Mucosa of rectum (tissue), 2 donors: Measurements from ENCODE around the gene CEP112.
"Not testable (repeated sequence)": the region's sequence is repeated elsewhere in the genome, so short reads cannot be mapped to it uniquely, and the experiment has no call there.

Experiments used
- H3K27ac ChIP-seq, 2 donors: one replicate each; pipeline ENCODE4 v1.7.0; 2013; ENCODE audit warnings: inconsistent platforms in 2 of 2, low read depth in 2 of 2, low read length in 2 of 2
- H3K27me3 ChIP-seq, 2 donors: one replicate each; pipeline ENCODE4 v1.7.0; 2013; ENCODE audit warnings: low read length in 2 of 2; ENCODE audit not compliant: control insufficient read depth in 2 of 2, insufficient read depth in 2 of 2
- H3K36me3 ChIP-seq, 2 donors: one replicate each; pipeline ENCODE4 v1.7.0; 2013; ENCODE audit warnings: low read length in 2 of 2; ENCODE audit not compliant: control insufficient read depth in 2 of 2, insufficient read depth in 2 of 2
- H3K4me1 ChIP-seq, 2 donors: one replicate each; pipeline ENCODE4 v1.7.0; 2013; ENCODE audit warnings: low read length in 2 of 2, mild to moderate bottlenecking in 1 of 2; ENCODE audit not compliant: control insufficient read depth in 2 of 2, insufficient read depth in 2 of 2
- H3K4me3 ChIP-seq, 2 donors: one replicate each; pipeline ENCODE4 v1.7.0; 2013; ENCODE audit warnings: low read length in 2 of 2
- H3K9ac ChIP-seq, 2 donors: one replicate each; pipeline ENCODE4 v1.7.0; 2013; ENCODE audit warnings: low read length in 2 of 2, low read depth in 1 of 2, mild to moderate bottlenecking in 1 of 2
- H3K9me3 ChIP-seq, 2 donors: one replicate each; pipeline ENCODE4 v1.7.0; 2013; ENCODE audit warnings: low read length in 2 of 2; ENCODE audit not compliant: control insufficient read depth in 2 of 2
- donor health status: healthy.
- donor health status: Normal muscosa, but diverticular disease.

Gene CEP112

GRCh38 chr17:66085221-66085620 lies 106.7 kb downstream of the CEP112 start:
- H3K27ac ChIP-seq: no peak overlapping the region
- H3K9me3 ChIP-seq: peaks cover 0 to 2% of the 10 kb centered on the region in 2 donors
- H3K27me3 ChIP-seq: no peaks in the 10 kb centered on the region
- no peak overlapping the region for H3K4me3 ChIP-seq
- H3K4me1 ChIP-seq: no peaks in the 10 kb centered on the region
- no peak overlapping the region for H3K9ac ChIP-seq
- H3K36me3 ChIP-seq: no peaks in the 10 kb centered on the region

DNA sequence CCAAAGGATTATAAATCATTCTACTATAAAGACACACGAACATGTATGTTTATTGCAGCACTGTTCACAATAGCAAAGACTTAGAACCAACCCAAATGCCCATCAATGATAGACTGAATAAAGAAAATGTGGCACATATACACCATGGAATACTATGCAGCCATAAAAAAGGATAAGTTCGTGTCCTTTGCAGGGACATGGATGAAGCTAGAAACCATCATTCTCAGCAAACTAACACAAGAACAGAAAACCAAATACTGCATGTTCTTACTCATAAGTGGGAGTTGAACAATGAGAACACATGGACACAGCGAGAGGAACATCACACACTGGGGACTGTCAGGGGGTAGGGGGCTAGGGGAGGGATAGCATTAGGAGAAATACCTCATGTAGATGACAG lies 111.3 kb downstream of the CEP112 start:
- H3K4me1 ChIP-seq, H3K9me3 ChIP-seq, H3K36me3 ChIP-seq, H3K9ac ChIP-seq, H3K27me3 ChIP-seq, H3K4me3 ChIP-seq, H3K27ac ChIP-seq: not testable (repeated sequence)

GRCh38 chr17:66076546-66077190 lies 115.3 kb downstream of the CEP112 start:
- H3K9ac ChIP-seq: no peak overlapping the region
- no peaks in the 10 kb centered on the region for H3K9me3 ChIP-seq
- H3K27me3 ChIP-seq: no peaks in the 10 kb centered on the region
- no peaks in the 10 kb centered on the region for H3K36me3 ChIP-seq
- no peak overlapping the region for H3K4me3 ChIP-seq
- H3K27ac ChIP-seq: no peak overlapping the region
- H3K4me1 ChIP-seq: no peaks in the 10 kb centered on the region

DNA sequence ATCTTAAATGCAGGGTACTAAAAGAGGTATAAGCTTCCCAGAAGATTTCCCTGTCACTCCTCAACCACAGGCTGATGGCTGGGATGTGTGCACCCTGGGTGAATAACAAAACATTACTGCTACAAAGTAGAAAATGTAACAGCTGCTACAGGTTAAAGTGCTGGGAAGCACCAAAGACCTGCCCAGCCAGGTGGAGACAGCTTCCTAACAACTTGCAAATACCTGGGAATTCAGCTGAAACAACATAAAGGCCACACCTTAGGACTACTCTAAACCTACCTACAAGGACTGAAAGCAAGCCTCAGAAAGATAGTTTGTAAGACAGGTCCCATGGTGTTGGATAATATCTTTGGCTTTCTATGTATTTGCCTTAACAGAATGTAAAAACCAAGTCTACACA lies 118.5 kb downstream of the CEP112 start:
- Histone ChIP-seq H3K9me3 (no peaks in the 10 kb centered on the region), H3K27me3 (no peaks in the 10 kb centered on the region)

GRCh38 chr17:66063686-66064085 lies 128.2 kb downstream of the CEP112 start:
- H3K4me1 ChIP-seq: no peaks in the 10 kb centered on the region
- H3K4me3 ChIP-seq: no peak overlapping the region
- H3K36me3 ChIP-seq: no peaks in the 10 kb centered on the region
- H3K27ac ChIP-seq: no peak overlapping the region
- no peak overlapping the region for H3K9ac ChIP-seq
- no peaks in the 10 kb centered on the region for H3K9me3 ChIP-seq
- H3K27me3 ChIP-seq: no peaks in the 10 kb centered on the region

More for the DNA sequence above, 118.5 kb downstream of the CEP112 start:
- no peak overlapping the region for H3K4me3 ChIP-seq
- no peak overlapping the region for H3K9ac ChIP-seq
- no peaks in the 10 kb centered on the region for H3K36me3 ChIP-seq
- H3K4me1 ChIP-seq: no peaks in the 10 kb centered on the region
- H3K27ac ChIP-seq: no peak overlapping the region

GRCh38 chr17:66056148-66056547 lies 135.8 kb downstream of the CEP112 start:
- Histone ChIP-seq H3K9ac (no peak overlapping the region), H3K27ac (no peak overlapping the region), H3K4me3 (no peak overlapping the region), H3K4me1 (no peaks in the 10 kb centered on the region), H3K36me3 (no peaks in the 10 kb centered on the region), H3K27me3 (no peaks in the 10 kb centered on the region), H3K9me3 (no peaks in the 10 kb centered on the region)

DNA sequence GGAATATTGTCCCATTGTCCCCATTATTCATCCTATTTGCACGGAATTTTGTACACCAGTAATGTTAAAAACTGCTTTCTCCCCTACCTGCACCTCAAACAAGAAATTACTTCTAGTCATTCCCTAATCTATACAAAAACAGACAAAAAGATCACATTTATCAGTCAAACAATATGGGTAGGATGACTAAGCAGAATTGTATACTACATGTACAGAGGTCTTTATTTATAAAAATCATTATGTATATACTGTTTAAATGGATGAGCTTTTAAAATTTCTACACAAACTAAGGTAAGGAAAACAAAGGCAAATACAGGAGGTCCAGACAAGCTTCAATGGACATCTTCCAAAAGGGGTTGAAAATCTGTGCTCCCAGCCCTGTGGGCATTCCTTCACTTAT lies 137.7 kb downstream of the CEP112 start:
- H3K36me3 ChIP-seq: no peaks in the 10 kb centered on the region
- H3K4me3 ChIP-seq: no peak overlapping the region
- H3K9me3 ChIP-seq: no peaks in the 10 kb centered on the region
- H3K27me3 ChIP-seq: no peaks in the 10 kb centered on the region
- no peaks in the 10 kb centered on the region for H3K4me1 ChIP-seq
- H3K9ac ChIP-seq: no peak overlapping the region
- no peak overlapping the region for H3K27ac ChIP-seq

DNA sequence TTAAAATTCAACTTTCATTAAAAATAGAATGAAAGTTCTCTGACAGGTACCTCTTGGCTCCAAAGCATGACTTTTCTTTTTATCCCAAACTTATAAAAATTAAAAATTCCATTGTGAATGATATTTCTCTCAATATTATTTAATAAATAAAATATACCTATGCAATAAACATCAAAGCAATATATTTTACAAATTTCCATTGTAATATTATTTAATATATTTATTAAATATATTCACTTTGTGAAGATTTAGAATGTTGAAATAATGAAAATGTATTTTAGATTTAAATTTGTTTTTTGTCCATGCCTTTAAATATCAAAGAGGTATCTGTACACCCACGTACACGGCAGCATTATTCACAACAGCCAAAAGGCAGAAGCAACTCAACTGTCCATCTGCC lies 147.8 kb downstream of the CEP112 start:
- Histone ChIP-seq H3K27ac (no peak overlapping the region), H3K4me1 (no peaks in the 10 kb centered on the region), H3K9me3 (no peaks in the 10 kb centered on the region), H3K27me3 (no peaks in the 10 kb centered on the region), H3K36me3 (no peaks in the 10 kb centered on the region), H3K4me3 (no peak overlapping the region), H3K9ac (no peak overlapping the region)

DNA sequence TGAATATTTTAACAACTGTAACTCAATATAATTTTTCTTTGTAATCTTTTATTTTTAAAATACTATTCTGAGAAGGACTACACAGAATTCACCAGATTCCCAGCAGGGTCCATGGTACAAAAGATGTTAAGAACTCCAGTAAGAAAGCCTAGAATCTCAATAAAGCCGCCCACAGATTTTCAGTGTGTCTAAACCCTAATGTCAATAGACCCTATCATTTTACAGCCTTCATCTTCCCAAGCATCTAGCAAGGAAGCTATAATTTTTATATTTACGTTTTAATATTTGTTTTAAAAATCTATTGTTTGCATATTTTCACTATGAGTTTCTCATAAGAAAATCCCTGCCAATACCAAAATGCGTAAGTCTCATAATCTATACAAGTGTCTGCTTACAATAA lies 148.5 kb downstream of the CEP112 start:
- H3K9me3 ChIP-seq: no peaks in the 10 kb centered on the region
- no peaks in the 10 kb centered on the region for H3K36me3 ChIP-seq
- H3K4me1 ChIP-seq: no peaks in the 10 kb centered on the region
- H3K4me3 ChIP-seq: no peak overlapping the region
- no peak overlapping the region for H3K27ac ChIP-seq
- H3K9ac ChIP-seq: no peak overlapping the region
- no peaks in the 10 kb centered on the region for H3K27me3 ChIP-seq

DNA sequence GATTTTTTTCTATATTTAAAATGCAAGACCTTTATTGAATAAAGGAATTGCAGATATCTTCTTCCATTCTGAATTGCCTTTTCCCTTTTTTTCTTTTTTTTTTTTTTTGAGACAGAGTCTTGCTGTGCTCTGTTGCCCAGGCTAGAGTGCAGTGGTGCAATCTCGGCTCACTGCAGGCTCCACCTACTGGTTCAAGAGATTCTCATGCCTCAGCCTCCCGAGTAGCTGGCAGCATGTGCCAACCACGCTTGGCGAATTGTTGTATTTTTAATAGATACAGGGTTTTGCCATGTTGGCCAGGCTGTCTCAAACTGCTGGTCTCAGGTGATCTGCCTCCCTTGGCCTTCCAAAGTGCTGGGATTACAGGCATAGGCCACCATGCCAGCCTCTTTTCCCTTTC lies 151.5 kb downstream of the CEP112 start:
- no peak overlapping the region for H3K4me3 ChIP-seq
- H3K9ac ChIP-seq: no peak overlapping the region
- no peaks in the 10 kb centered on the region for H3K27me3 ChIP-seq
- H3K36me3 ChIP-seq: no peaks in the 10 kb centered on the region
- no peak overlapping the region for H3K27ac ChIP-seq
- H3K4me1 ChIP-seq: no peaks in the 10 kb centered on the region
- H3K9me3 ChIP-seq: no peaks in the 10 kb centered on the region

- no peaks in the 10 kb centered on the region for H3K36me3 ChIP-seq
- H3K27me3 ChIP-seq: no peaks in the 10 kb centered on the region
- no peaks in the 10 kb centered on the region for H3K4me1 ChIP-seq
- no peak overlapping the region for H3K4me3 ChIP-seq
- no peak overlapping the region for H3K9ac ChIP-seq
- H3K27ac ChIP-seq: no peak overlapping the region
- no peaks in the 10 kb centered on the region for H3K9me3 ChIP-seq
Observed at GRCh38 chr17:66038125-66038524, 153.8 kb downstream of the CEP112 start.
